Common myeloid progenitor, CD34-positive (primary cell): ENCODE results near the gene BRCC3.

Source experiments
- CTCF ChIA-PET: fragments of 350-600 bp; sonication (Branson Sonifier 250); formaldehyde crosslinking; loops from one replicate; lab custom pipeline; 2021; ENCODE audit warnings: antibody characterized with exemption; lab: Charles Lee
- POLR2A ChIA-PET: fragments of 350-600 bp; sonication (Branson Sonifier 250); formaldehyde crosslinking; loops from one replicate; lab custom pipeline; 2021; ENCODE audit warnings: antibody characterized with exemption; lab: Charles Lee
- DNase-seq, 3 donors: peaks; one replicate each; pipeline versions ENCODE4 v3.0.0 to v3.0.0-alpha.2; 2013
- H3K27ac ChIP-seq, 2 experiments: 1 replicate in 1 of 2; 2 replicates in 1 of 2; pipeline ENCODE4 v1.7.0; 2013; ENCODE audit warnings: inconsistent platforms in 2 of 2, low read length in 2 of 2, mild to moderate bottlenecking in 2 of 2, low read depth in 1 of 2, moderate library complexity in 1 of 2; ENCODE audit not compliant: severe bottlenecking in 2 of 2, insufficient read depth in 1 of 2, poor library complexity in 1 of 2
- H3K27me3 ChIP-seq, 5 experiments: replicated peaks in 2 of 5; 1 replicate in 3 of 5; 2 replicates in 2 of 5; pipeline versions ENCODE4 v1.6.1 to v1.7.0; 2013; ENCODE audit warnings: low read length in 4 of 5, mild to moderate bottlenecking in 2 of 5, moderate library complexity in 2 of 5, inconsistent platforms in 1 of 5; ENCODE audit not compliant: insufficient read depth in 5 of 5, control insufficient read depth in 4 of 5
- H3K36me3 ChIP-seq, 4 experiments: 1 replicate in 2 of 4; 2 replicates in 2 of 4; pipeline versions ENCODE4 v1.6.1 to v1.7.0; 2013; ENCODE audit warnings: low read length in 3 of 4, control low read depth in 1 of 4, mild to moderate bottlenecking in 1 of 4; ENCODE audit not compliant: control insufficient read depth in 4 of 4, insufficient read depth in 4 of 4
- H3K4me1 ChIP-seq, 4 experiments: 1 replicate in 3 of 4; 2 replicates in 1 of 4; pipeline versions ENCODE4 v1.6.1 to v1.7.1; 2013; ENCODE audit warnings: low read length in 3 of 4, mild to moderate bottlenecking in 3 of 4, control low read depth in 1 of 4, inconsistent platforms in 1 of 4, moderate library complexity in 1 of 4; ENCODE audit not compliant: control insufficient read depth in 4 of 4, insufficient read depth in 4 of 4; ENCODE audit errors: control extremely low read depth in 1 of 4
- H3K4me3 ChIP-seq, 7 experiments: 1 replicate in 4 of 7; 2 replicates in 3 of 7; pipeline versions ENCODE4 v1.5.1 to v1.7.0; 2013; ENCODE audit warnings: mild to moderate bottlenecking in 7 of 7, low read length in 6 of 7, moderate library complexity in 6 of 7, inconsistent platforms in 2 of 7, low read depth in 2 of 7, control low read depth in 1 of 7; ENCODE audit not compliant: insufficient read depth in 4 of 7, control insufficient read depth in 1 of 7; ENCODE audit errors: extremely low read depth in 1 of 7
- H3K9me3 ChIP-seq, 5 experiments: 1 replicate in 4 of 5; 2 replicates in 1 of 5; pipeline versions ENCODE4 v1.6.1 to v1.7.1; 2013; ENCODE audit warnings: low read length in 4 of 5, mild to moderate bottlenecking in 2 of 5, inconsistent platforms in 1 of 5, low read depth in 1 of 5, moderate library complexity in 1 of 5; ENCODE audit not compliant: control insufficient read depth in 4 of 5, insufficient read depth in 2 of 5; ENCODE audit errors: control extremely low read depth in 1 of 5
- WGBS: methylation state at CpG from one replicate; pipeline ENCODE4 v1.1.5; 2013; ENCODE audit not compliant: insufficient coverage; 5-methylcytosine and 5-hydroxymethylcytosine counted together

The BRCC3 gene

GRCh38 chrX:155046811-155047528, 24.3 kb upstream of the BRCC3 start:
- peaks cover 0 to 10% (median 2%) of the 10 kb centered on the region in 4 experiments for H3K36me3 ChIP-seq
- 51% methylated on average over 4 of the region's 5 CpGs for WGBS
- H3K27me3 ChIP-seq: no peaks in the 10 kb centered on the region
- no peak overlapping the region for H3K27ac ChIP-seq
- peaks cover 0 to 11% (median under 1%) of the 10 kb centered on the region in 4 experiments for H3K4me1 ChIP-seq
- no peak overlapping the region for H3K4me3 ChIP-seq
- DNase-seq: no peak
- CTCF ChIA-PET: interaction anchor here (0.6 to 1.1 kb wide), 2 partner anchors 11 to 61 kb away, joined by 3 to 4 read pairs; no protein-coding TSS in a partner anchor
- no peaks in the 10 kb centered on the region for H3K9me3 ChIP-seq
- POLR2A ChIA-PET: no interaction called here

GRCh38 chrX:155048977-155049619, 22.2 kb upstream of the BRCC3 start:
- no peak overlapping the region for H3K27ac ChIP-seq
- POLR2A ChIA-PET: no interaction called here
- no peaks in the 10 kb centered on the region for H3K9me3 ChIP-seq
- H3K36me3 ChIP-seq: peaks cover 0 to 10% (median 3%) of the 10 kb centered on the region in 4 experiments
- H3K4me1 ChIP-seq: peaks cover 0 to 11% (median under 1%) of the 10 kb centered on the region in 4 experiments
- CTCF ChIA-PET: interaction anchor here (0.8 to 1.0 kb wide), 3 partner anchors 15 to 44 kb away, joined by 3 read pairs; partner anchors contain the start of gene FUNDC2
- H3K4me3 ChIP-seq: no peak overlapping the region
- H3K27me3 ChIP-seq: no peaks in the 10 kb centered on the region
- WGBS: 54% methylated on average over 3 of the region's 9 CpGs
- peak; percentile 64 to 75 (median 67) for DNase-seq

GRCh38 chrX:155052738-155053498, 18.4 kb upstream of the BRCC3 start:
- Histone ChIP-seq H3K9me3 (no peaks in the 10 kb centered on the region), H3K4me1 (peaks cover 0 to 17% (median 3%) of the 10 kb centered on the region in 4 experiments), H3K4me3 (no peak overlapping the region), H3K36me3 (peaks cover 0 to 3% (median 2%) of the 10 kb centered on the region in 4 experiments), H3K27ac (peak overlapping the region in 1 of 2 experiments; percentile 14), H3K27me3 (no peaks in the 10 kb centered on the region)
- no peak for DNase-seq
- CTCF ChIA-PET: no interaction called here
- POLR2A ChIA-PET: no interaction called here
- 85% methylated on average over 4 of the region's 5 CpGs for WGBS

GRCh38 chrX:155053656-155054055, 17.7 kb upstream of the BRCC3 start:
- no peaks in the 10 kb centered on the region for H3K9me3 ChIP-seq
- no peak overlapping the region for H3K4me3 ChIP-seq
- POLR2A ChIA-PET: no interaction called here
- H3K27ac ChIP-seq: no peak overlapping the region
- H3K36me3 ChIP-seq: peaks cover 0 to 3% (median 2%) of the 10 kb centered on the region in 4 experiments
- CTCF ChIA-PET: no interaction called here
- DNase-seq: no peak
- peaks cover 0 to 17% (median 3%) of the 10 kb centered on the region in 4 experiments for H3K4me1 ChIP-seq
- no peaks in the 10 kb centered on the region for H3K27me3 ChIP-seq
- WGBS: 87% methylated on average over 3 of the region's 3 CpGs

- no peaks in the 10 kb centered on the region for H3K27me3 ChIP-seq
- 89% methylated on average over 1 of the region's 4 CpGs for WGBS
- no peak overlapping the region for H3K27ac ChIP-seq
- H3K4me1 ChIP-seq: peaks cover 0 to 17% (median 2%) of the 10 kb centered on the region in 4 experiments
- no peaks in the 10 kb centered on the region for H3K9me3 ChIP-seq
- no peak for DNase-seq
- POLR2A ChIA-PET: no interaction called here
- H3K4me3 ChIP-seq: no peak overlapping the region
- peaks cover 0 to 3% (median 2%) of the 10 kb centered on the region in 4 experiments for H3K36me3 ChIP-seq
- CTCF ChIA-PET: interaction anchor here (0.6 kb wide), 1 partner anchor 70 kb away, joined by 3 read pairs; no protein-coding TSS in a partner anchor
Observed at GRCh38 chrX:155054255-155054654, 17.1 kb upstream of the BRCC3 start.

- no peaks in the 10 kb centered on the region for H3K27me3 ChIP-seq
- WGBS: 95% methylated on average over 2 of the region's 3 CpGs
- peaks cover 0 to 11% (median 2%) of the 10 kb centered on the region in 4 experiments for H3K4me1 ChIP-seq
- ChIA-PET CTCF (interaction anchor here (0.6 to 1.6 kb wide), 3 partner anchors 11 to 71 kb away, joined by 3 to 4 read pairs (median 3); no protein-coding TSS in a partner anchor), POLR2A (no interaction called here)
- peak in 2 of 3 donors; percentile 28 to 34 for DNase-seq
- H3K9me3 ChIP-seq: no peaks in the 10 kb centered on the region
- H3K4me3 ChIP-seq: no peak overlapping the region
- H3K27ac ChIP-seq: no peak overlapping the region
- peaks cover 0 to 6% (median 4%) of the 10 kb centered on the region in 4 experiments for H3K36me3 ChIP-seq
Observed at GRCh38 chrX:155055494-155055893, 15.8 kb upstream of the BRCC3 start.
